HL-60 (cell line): ENCODE measurements around the gene TTC24.

Experiments used
- POLR2AphosphoS5 ChIP-seq: IDR thresholded peaks from 2 replicates; pipeline ENCODE4 v1.6.1; 2012; ENCODE audit warnings: low read depth
- TF ChIP-seq, protein P1 (sequence below): IDR thresholded peaks from one replicate; pipeline ENCODE4 v1.5.1; 2011; ENCODE audit warnings: low read length, control low read depth, inconsistent platforms; ENCODE audit not compliant: insufficient read depth
- TF ChIP-seq, protein P2 (sequence below): IDR thresholded peaks from 2 replicates; pipeline ENCODE4 v1.6.1; 2012; ENCODE audit warnings: low read depth; ENCODE audit not compliant: insufficient replicate concordance

DNA sequence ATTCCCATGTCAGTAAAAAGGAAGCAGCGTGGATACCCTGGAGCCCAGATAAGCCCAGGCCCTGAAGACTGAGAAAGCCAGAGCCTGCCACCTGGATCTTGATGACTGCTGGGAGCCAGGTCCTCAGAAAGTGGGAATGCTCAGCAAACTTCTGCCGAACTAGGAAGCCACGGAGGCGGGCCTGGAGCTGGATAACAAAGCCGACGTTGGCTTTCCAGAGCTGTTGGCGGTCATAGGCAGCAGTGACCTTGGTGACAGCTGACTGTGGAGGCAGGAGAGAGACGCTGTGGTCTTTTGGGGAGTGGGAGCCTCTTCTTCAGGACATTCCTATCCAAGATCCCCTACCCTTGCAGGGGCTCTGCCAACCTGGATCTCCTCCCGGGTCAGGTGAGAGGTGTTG is 31.5 kb upstream of the TTC24 start:
- TF ChIP-seq, protein P1, sequence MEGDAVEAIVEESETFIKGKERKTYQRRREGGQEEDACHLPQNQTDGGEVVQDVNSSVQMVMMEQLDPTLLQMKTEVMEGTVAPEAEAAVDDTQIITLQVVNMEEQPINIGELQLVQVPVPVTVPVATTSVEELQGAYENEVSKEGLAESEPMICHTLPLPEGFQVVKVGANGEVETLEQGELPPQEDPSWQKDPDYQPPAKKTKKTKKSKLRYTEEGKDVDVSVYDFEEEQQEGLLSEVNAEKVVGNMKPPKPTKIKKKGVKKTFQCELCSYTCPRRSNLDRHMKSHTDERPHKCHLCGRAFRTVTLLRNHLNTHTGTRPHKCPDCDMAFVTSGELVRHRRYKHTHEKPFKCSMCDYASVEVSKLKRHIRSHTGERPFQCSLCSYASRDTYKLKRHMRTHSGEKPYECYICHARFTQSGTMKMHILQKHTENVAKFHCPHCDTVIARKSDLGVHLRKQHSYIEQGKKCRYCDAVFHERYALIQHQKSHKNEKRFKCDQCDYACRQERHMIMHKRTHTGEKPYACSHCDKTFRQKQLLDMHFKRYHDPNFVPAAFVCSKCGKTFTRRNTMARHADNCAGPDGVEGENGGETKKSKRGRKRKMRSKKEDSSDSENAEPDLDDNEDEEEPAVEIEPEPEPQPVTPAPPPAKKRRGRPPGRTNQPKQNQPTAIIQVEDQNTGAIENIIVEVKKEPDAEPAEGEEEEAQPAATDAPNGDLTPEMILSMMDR: no peak
- TF ChIP-seq POLR2AphosphoS5: no peak
- TF ChIP-seq, protein P2, sequence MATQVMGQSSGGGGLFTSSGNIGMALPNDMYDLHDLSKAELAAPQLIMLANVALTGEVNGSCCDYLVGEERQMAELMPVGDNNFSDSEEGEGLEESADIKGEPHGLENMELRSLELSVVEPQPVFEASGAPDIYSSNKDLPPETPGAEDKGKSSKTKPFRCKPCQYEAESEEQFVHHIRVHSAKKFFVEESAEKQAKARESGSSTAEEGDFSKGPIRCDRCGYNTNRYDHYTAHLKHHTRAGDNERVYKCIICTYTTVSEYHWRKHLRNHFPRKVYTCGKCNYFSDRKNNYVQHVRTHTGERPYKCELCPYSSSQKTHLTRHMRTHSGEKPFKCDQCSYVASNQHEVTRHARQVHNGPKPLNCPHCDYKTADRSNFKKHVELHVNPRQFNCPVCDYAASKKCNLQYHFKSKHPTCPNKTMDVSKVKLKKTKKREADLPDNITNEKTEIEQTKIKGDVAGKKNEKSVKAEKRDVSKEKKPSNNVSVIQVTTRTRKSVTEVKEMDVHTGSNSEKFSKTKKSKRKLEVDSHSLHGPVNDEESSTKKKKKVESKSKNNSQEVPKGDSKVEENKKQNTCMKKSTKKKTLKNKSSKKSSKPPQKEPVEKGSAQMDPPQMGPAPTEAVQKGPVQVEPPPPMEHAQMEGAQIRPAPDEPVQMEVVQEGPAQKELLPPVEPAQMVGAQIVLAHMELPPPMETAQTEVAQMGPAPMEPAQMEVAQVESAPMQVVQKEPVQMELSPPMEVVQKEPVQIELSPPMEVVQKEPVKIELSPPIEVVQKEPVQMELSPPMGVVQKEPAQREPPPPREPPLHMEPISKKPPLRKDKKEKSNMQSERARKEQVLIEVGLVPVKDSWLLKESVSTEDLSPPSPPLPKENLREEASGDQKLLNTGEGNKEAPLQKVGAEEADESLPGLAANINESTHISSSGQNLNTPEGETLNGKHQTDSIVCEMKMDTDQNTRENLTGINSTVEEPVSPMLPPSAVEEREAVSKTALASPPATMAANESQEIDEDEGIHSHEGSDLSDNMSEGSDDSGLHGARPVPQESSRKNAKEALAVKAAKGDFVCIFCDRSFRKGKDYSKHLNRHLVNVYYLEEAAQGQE: no peak
